Mesothelial cell of epicardium (in vitro differentiated cells): ENCODE data around the gene DQX1. TPM values are rescaled to one million over a fixed set of nuclear protein-coding genes. Genes with fewer than 3 reads are reported as not detected.

ENCODE experiments used
- DNase-seq, 2 experiments: peaks; one replicate each; pipeline ENCODE4 v3.0.0; 2021; ENCODE audit warnings: low spot score in 2 of 2; ENCODE audit not compliant: unreplicated experiment in 2 of 2
- H3K27ac Mint-ChIP-seq: 2 replicates; pipeline ENCODE4 v1.8.0; 2021; ENCODE audit warnings: mixed read lengths
- H3K27me3 Mint-ChIP-seq: 2 replicates; pipeline ENCODE4 v1.8.0; 2021; ENCODE audit warnings: low read depth, mixed read lengths
- H3K36me3 Mint-ChIP-seq: 2 replicates; pipeline ENCODE4 v1.8.0; 2021; ENCODE audit warnings: mixed read lengths
- H3K4me1 Mint-ChIP-seq: 2 replicates; pipeline ENCODE4 v1.8.0; 2021; ENCODE audit warnings: mixed read lengths
- H3K4me3 Mint-ChIP-seq: 2 replicates; pipeline ENCODE4 v1.8.0; 2021; ENCODE audit warnings: mild to moderate bottlenecking, moderate library complexity, mixed read lengths
- H3K9me3 Mint-ChIP-seq: 2 replicates; pipeline ENCODE4 v1.8.0; 2021; ENCODE audit warnings: mixed read lengths
- CTCF ChIP-seq: fragments of 200-600 bp; sonication (generic); IDR thresholded peaks from one replicate; pipeline ENCODE4 v1.5.0; 2021; ENCODE audit warnings: antibody characterized with exemption; ENCODE audit not compliant: unreplicated experiment
- total RNA-seq: library from RNA; stranded (reverse); gene quantifications from 3 replicates; pipeline ENCODE4 v1.2.1, GENCODE V29; 2021

Gene DQX1
- total RNA-seq, 1 donor from 2014 or later, result 0.42 TPM

GRCh38 chr2:74526649-74527230 is 709 bp upstream of the DQX1 start:
- Mint-ChIP-seq H3K4me3 (no peak overlapping the region), H3K27ac (no peak overlapping the region), H3K4me1 (peaks cover 24% of the 10 kb centered on the region), H3K36me3 (peaks cover 24% of the 10 kb centered on the region), H3K27me3 (peaks cover 20% of the 10 kb centered on the region), H3K9me3 (peaks cover 6% of the 10 kb centered on the region)
- no peak for DNase-seq
- no peak for TF ChIP-seq CTCF

- DNase-seq, result no peak
- peaks cover 13% of the 10 kb centered on the region for H3K4me1 Mint-ChIP-seq
- H3K36me3 Mint-ChIP-seq, result peaks cover 24% of the 10 kb centered on the region
- peaks cover 35% of the 10 kb centered on the region for H3K27me3 Mint-ChIP-seq
- TF ChIP-seq CTCF, result no peak
- H3K9me3 Mint-ChIP-seq, result peaks cover 6% of the 10 kb centered on the region
- no peak overlapping the region for H3K27ac Mint-ChIP-seq
- no peak overlapping the region for H3K4me3 Mint-ChIP-seq
These were observed 895 bp downstream of the DQX1 start for GRCh38 chr2:74524955-74525716.

GRCh38 chr2:74524005-74524404 is 2.0 kb downstream of the DQX1 start:
- peaks cover 24% of the 10 kb centered on the region for H3K36me3 Mint-ChIP-seq
- no peak overlapping the region for H3K27ac Mint-ChIP-seq
- peaks cover 47% of the 10 kb centered on the region for H3K27me3 Mint-ChIP-seq
- TF ChIP-seq CTCF, result no peak
- peaks cover 6% of the 10 kb centered on the region for H3K9me3 Mint-ChIP-seq
- H3K4me3 Mint-ChIP-seq, result no peak overlapping the region
- peaks cover 11% of the 10 kb centered on the region for H3K4me1 Mint-ChIP-seq
- no peak for DNase-seq

- no peak for TF ChIP-seq CTCF
- no peak for DNase-seq
- H3K4me1 Mint-ChIP-seq, result no peaks in the 10 kb centered on the region
- H3K4me3 Mint-ChIP-seq, result no peak overlapping the region
- H3K27me3 Mint-ChIP-seq, result peaks cover 62% of the 10 kb centered on the region
- peaks cover 6% of the 10 kb centered on the region for H3K9me3 Mint-ChIP-seq
- no peak overlapping the region for H3K27ac Mint-ChIP-seq
- peaks cover 22% of the 10 kb centered on the region for H3K36me3 Mint-ChIP-seq
These were observed 3.5 kb downstream of the DQX1 start for GRCh38 chr2:74522516-74522915.

GRCh38 chr2:74516650-74517049 is 9.4 kb downstream of the DQX1 start:
- Mint-ChIP-seq H3K9me3 (no peaks in the 10 kb centered on the region), H3K4me1 (peaks cover 6% of the 10 kb centered on the region), H3K27me3 (peaks cover 92% of the 10 kb centered on the region), H3K27ac (no peak overlapping the region), H3K36me3 (no peaks in the 10 kb centered on the region), H3K4me3 (no peak overlapping the region)
- no peak for DNase-seq
- TF ChIP-seq CTCF, result no peak
